ENCODE results near the gene ADAMTS5.

GRCh38 chr21:26923986-26924385 lies 42.9 kb downstream of the ADAMTS5 start:
- TF ChIP-seq EZH2 (IDR thresholded peaks at IDR 0.05; ENCODE audit: borderline replicate concordance, insufficient read depth, low read length, poor library complexity, severe bottlenecking) = no peak
- TF ChIP-seq POLR2AphosphoS5 (IDR thresholded peaks at IDR 0.05) = no peak
- TF ChIP-seq CTCF (IDR thresholded peaks at IDR 0.05; ENCODE audit: poor library complexity, severe bottlenecking) = no peak
- no peak for TF ChIP-seq REST (IDR thresholded peaks at IDR 0.05; ENCODE audit: borderline replicate concordance)
- TF ChIP-seq MXI1 (conservative IDR thresholded peaks at IDR 0.05; ENCODE audit: poor library complexity, severe bottlenecking) = no peak

Measured in neural cell (in vitro differentiated cells).